Caco-2 (cell line): ENCODE measurements around the gene CLDN20. TPM values are rescaled to one million over a fixed set of nuclear protein-coding genes. Genes with fewer than 3 reads are reported as not detected.

ENCODE experiments used
- BruUV-seq: library from RNA; stranded (reverse); fragments of 400-500 nt; replicated peaks from 2 replicates; lab custom pipeline; 2021; lab: Mats Ljungman, UMichigan
- CTCF ChIA-PET: fragments of 300-600 bp; sonication (Branson Sonifier 250); formaldehyde crosslinking; loops from one replicate; lab custom pipeline; 2022; ENCODE audit warnings: antibody characterized with exemption; lab: Charles Lee
- POLR2A ChIA-PET: fragments of 300-600 bp; sonication (Branson Sonifier 250); formaldehyde crosslinking; loops from one replicate; lab custom pipeline; 2022; ENCODE audit warnings: antibody characterized with exemption; lab: Charles Lee
- DNase-seq, 2 experiments: peaks; one replicate each; pipeline versions ENCODE4 v3.0.0 to v3.0.0-alpha.2; 2020 to 2022
- H3K27me3 ChIP-seq: replicated peaks from 2 replicates; pipeline ENCODE4 v1.6.0; 2011; ENCODE audit warnings: low read length; ENCODE audit not compliant: control insufficient read depth, insufficient read depth
- H3K36me3 ChIP-seq: 2 replicates; pipeline ENCODE4 v1.5.1; 2011; ENCODE audit warnings: low read length; ENCODE audit not compliant: control insufficient read depth, insufficient read depth
- H3K4me1 ChIP-seq: fragments of 250-450 bp; sonication (Bioruptor Pico); 2 replicates; pipeline ENCODE4 v1.5.1; 2020; ENCODE audit warnings: mild to moderate bottlenecking
- H3K4me3 ChIP-seq: 2 replicates; pipeline ENCODE4 v1.5.1; 2011; ENCODE audit warnings: low read depth, mild to moderate bottlenecking, control low read depth, low read length
- H3K9me3 ChIP-seq: fragments of 250-450 bp; sonication (Bioruptor Pico); 2 replicates; pipeline ENCODE4 v1.5.1; 2020; ENCODE audit warnings: mild to moderate bottlenecking, moderate library complexity
- H3K27ac Mint-ChIP-seq: one replicate; pipeline ENCODE4 v1.8.0; 2022; ENCODE audit warnings: mixed read lengths; ENCODE audit not compliant: unreplicated experiment
- H3K27me3 Mint-ChIP-seq: one replicate; pipeline ENCODE4 v1.8.0; 2022; ENCODE audit warnings: mixed read lengths; ENCODE audit not compliant: insufficient read depth, unreplicated experiment
- H3K36me3 Mint-ChIP-seq: one replicate; pipeline ENCODE4 v1.8.0; 2022; ENCODE audit warnings: mild to moderate bottlenecking, mixed read lengths; ENCODE audit not compliant: insufficient read depth, unreplicated experiment
- H3K4me1 Mint-ChIP-seq: one replicate; pipeline ENCODE4 v1.8.0; 2022; ENCODE audit warnings: low read depth, mixed read lengths; ENCODE audit not compliant: unreplicated experiment
- H3K4me3 Mint-ChIP-seq: one replicate; pipeline ENCODE4 v1.8.0; 2022; ENCODE audit warnings: mild to moderate bottlenecking, moderate library complexity, mixed read lengths; ENCODE audit not compliant: unreplicated experiment
- H3K9me3 Mint-ChIP-seq: one replicate; pipeline ENCODE4 v1.8.0; 2022; ENCODE audit warnings: mixed read lengths; ENCODE audit not compliant: unreplicated experiment
- CTCF ChIP-seq, 2 experiments: fragments of 200-600 bp in 1 of 2; IDR thresholded peaks; 1 replicate in 1 of 2; 2 replicates in 1 of 2; pipeline versions ENCODE4 v1.5.1 to v1.8.0; 2011 to 2022; ENCODE audit warnings: antibody characterized with exemption in 1 of 2, control low read depth in 1 of 2, inconsistent platforms in 1 of 2, low read depth in 1 of 2, low read length in 1 of 2, mild to moderate bottlenecking in 1 of 2, moderate library complexity in 1 of 2; ENCODE audit not compliant: insufficient read depth in 1 of 2, severe bottlenecking in 1 of 2, unreplicated experiment in 1 of 2
- intact Hi-C: fragments of 100-400 bp; cut with micrococcal nuclease; formaldehyde crosslinking; loops from one replicate; pipeline ENCODE4 v1.10.0; 2022; ENCODE audit not compliant: unreplicated experiment
- total RNA-seq: library from RNA; stranded (reverse); gene quantifications from 2 replicates; pipeline ENCODE4 v1.2.3, GENCODE V29; 2022

CLDN20 gene
- total RNA-seq, 1 experiment from 2014 or later = not detected

GRCh38 chr6:155303361-155303870, 39.6 kb downstream of the CLDN20 start:
- no TSS peak for BruUV-seq
- Mint-ChIP-seq H3K27me3 (no peaks in the 10 kb centered on the region), H3K36me3 (peaks cover 33% of the 10 kb centered on the region), H3K27ac (no peak overlapping the region), H3K4me1 (no peaks in the 10 kb centered on the region), H3K4me3 (no peak overlapping the region), H3K9me3 (no peaks in the 10 kb centered on the region)
- intact Hi-C loops = no loop called here
- DNase-seq = no peak
- Histone ChIP-seq H3K9me3 (no peaks in the 10 kb centered on the region), H3K36me3 (no peaks in the 10 kb centered on the region), H3K4me3 (no peak overlapping the region), H3K4me1 (no peaks in the 10 kb centered on the region), H3K27me3 (no peaks in the 10 kb centered on the region)
- no peak for TF ChIP-seq CTCF (IDR thresholded peaks at IDR 0.05; ENCODE audit: insufficient read depth in 1 of 2, low read depth in 1 of 2, low read length in 1 of 2, severe bottlenecking in 1 of 2, unreplicated experiment in 1 of 2)
- CTCF ChIA-PET = no interaction called here
- POLR2A ChIA-PET = no interaction called here

DNA sequence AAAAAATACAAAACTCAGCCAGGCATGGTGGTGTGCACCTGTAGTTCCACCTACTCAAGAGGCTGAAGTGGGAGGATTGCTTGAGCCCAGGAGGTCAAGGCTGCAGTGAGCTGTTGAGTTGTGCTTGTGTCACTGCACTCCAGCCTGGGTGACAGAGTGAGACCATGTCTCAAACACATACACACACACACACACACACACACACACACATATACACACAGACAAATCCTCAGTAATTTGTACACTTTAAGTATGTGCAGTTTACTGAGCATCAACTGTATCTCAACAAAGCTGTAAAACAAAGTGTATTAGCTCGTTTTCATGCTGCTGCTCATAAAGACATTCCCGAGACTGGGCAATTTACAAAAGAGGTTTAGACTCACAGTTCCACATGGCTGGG, 43.1 kb downstream of the CLDN20 start:
- BruUV-seq = no TSS peak
- POLR2A ChIA-PET = no interaction called here
- CTCF ChIA-PET = interaction anchor here (0.7 kb wide), 1 partner anchor 424 kb away, joined by 4 read pairs; no protein-coding TSS in a partner anchor
- Histone ChIP-seq H3K4me3 (no peak overlapping the region), H3K9me3 (no peaks in the 10 kb centered on the region), H3K36me3 (no peaks in the 10 kb centered on the region), H3K4me1 (no peaks in the 10 kb centered on the region), H3K27me3 (no peaks in the 10 kb centered on the region)
- DNase-seq = no peak
- Mint-ChIP-seq H3K4me3 (no peak overlapping the region), H3K27ac (no peak overlapping the region), H3K36me3 (peaks cover 49% of the 10 kb centered on the region), H3K4me1 (peaks cover 5% of the 10 kb centered on the region), H3K27me3 (no peaks in the 10 kb centered on the region), H3K9me3 (no peaks in the 10 kb centered on the region)
- intact Hi-C loops = no loop called here
- no peak for TF ChIP-seq CTCF (IDR thresholded peaks at IDR 0.05; ENCODE audit: insufficient read depth in 1 of 2, low read depth in 1 of 2, low read length in 1 of 2, severe bottlenecking in 1 of 2, unreplicated experiment in 1 of 2)

DNA sequence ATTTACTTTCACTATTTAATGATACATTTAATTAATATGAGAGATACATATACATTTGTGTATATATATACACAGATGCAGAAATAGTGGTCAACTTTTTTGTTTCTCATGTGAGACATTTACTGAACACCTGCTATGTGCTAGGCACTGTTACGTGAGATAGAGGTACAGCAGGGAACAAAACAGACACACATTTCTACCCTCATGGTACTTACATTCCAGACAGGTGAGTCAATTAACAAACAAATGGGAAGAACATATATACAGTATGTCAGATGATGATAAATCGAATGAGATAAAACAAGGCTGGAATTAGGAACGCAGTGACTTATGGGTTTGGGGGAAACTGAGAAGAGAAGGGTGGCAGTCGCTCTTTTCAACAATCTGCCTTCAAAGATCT, 45.3 kb downstream of the CLDN20 start:
- DNase-seq = no peak
- Histone ChIP-seq H3K4me3 (no peak overlapping the region), H3K4me1 (no peaks in the 10 kb centered on the region), H3K9me3 (no peaks in the 10 kb centered on the region), H3K36me3 (no peaks in the 10 kb centered on the region), H3K27me3 (no peaks in the 10 kb centered on the region)
- TF ChIP-seq CTCF (IDR thresholded peaks at IDR 0.05; ENCODE audit: insufficient read depth in 1 of 2, low read depth in 1 of 2, low read length in 1 of 2, severe bottlenecking in 1 of 2, unreplicated experiment in 1 of 2) = no peak
- H3K9me3 Mint-ChIP-seq = no peaks in the 10 kb centered on the region
- no peak overlapping the region for H3K4me3 Mint-ChIP-seq
- ChIA-PET CTCF (no interaction called here), POLR2A (no interaction called here)
- intact Hi-C loops = no loop called here
- no TSS peak for BruUV-seq
- H3K27ac Mint-ChIP-seq = peak overlapping the region; percentile 38
- peaks cover 51% of the 10 kb centered on the region for H3K36me3 Mint-ChIP-seq
- peaks cover 5% of the 10 kb centered on the region for H3K4me1 Mint-ChIP-seq
- H3K27me3 Mint-ChIP-seq = no peaks in the 10 kb centered on the region
